HG02840 (cell line): ENCODE data around the gene AIP.
"Not testable (repeated sequence)": the region's sequence is repeated elsewhere in the genome, so short reads cannot be mapped to it uniquely, and the experiment has no call there.

Experiments
- ATAC-seq: cut with Tn5 transposase; IDR thresholded peaks from one replicate; pipeline ENCODE4 v1.9.1; 2021; ENCODE audit warnings: mild to moderate bottlenecking, moderate library complexity, moderate number of reproducible peaks; ENCODE audit not compliant: unreplicated experiment, low FRiP score

AIP gene

GRCh38 chr11:67504950-67505581 is 22.2 kb downstream of the AIP start, which contains the start of gene PITPNM1:
Gene PITPNM1 (minus strand): TSS chr11:67505363. CDS start chr11:67504180, 1,183 bp downstream.
- no peak for ATAC-seq

GRCh38 chr11:67505605-67506396 is 23.0 kb downstream of the AIP start:
- no peak for ATAC-seq

DNA sequence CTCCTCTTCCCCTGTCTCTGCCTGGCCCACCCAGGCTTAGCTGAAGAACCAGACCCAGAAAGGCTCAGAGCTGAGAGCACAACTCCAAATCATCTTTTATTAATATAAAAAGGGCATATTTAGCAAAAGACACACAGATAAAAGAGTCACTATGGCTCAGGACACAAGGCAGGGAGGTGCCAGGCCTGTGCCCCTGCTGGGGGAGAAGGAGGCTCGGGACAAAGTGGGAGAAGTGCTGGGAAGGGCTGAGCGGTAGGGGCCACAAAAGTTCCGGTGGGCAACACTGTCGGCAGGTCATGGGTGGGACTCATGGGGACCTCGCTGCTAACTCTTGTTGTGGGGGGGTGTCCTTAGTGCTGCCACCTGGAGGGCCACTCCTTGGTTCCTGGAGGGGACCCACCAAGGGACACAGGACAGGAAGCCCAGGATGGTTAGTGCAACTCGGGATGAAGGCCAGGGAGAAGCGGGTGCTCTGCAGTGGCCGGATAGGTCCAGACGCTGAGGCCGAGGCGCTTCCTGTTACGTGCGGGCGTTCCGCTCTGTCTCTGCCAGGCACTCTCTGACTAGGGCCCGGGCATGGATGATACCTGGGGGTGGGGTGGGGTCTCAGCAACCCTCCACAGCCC is 23.7 kb downstream of the AIP start:
- ATAC-seq: no peak

DNA sequence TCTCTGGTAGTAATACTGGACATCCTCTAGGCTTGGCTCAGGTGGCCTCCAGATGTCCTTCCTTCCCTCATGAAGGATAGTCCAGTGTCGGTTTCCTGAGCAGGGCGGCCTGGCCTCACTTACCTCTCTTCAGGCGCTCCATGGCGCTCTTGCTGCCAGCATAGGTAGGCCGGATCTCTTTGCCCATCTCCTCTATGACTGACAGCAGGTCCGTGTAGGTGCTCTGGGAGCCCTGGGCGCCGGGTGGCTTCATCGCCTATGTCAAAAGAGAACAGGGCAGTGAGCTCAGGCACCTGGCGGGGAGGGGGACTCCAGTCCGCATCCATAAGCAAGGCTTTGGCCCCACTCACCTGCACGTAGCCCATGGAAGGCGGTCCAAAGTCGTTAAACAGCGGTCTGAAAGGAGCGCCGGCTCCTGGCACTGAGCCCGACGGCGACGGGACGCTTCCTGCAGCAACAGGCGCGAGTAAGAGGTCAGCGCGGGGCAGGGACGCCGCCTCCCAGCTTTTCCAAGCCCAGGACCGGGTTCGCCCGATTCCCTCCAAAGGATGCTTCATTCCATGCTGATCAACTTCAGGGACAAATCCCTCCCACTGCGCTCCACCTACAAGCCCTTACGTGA is 24.5 kb downstream of the AIP start:
- no peak for ATAC-seq

- peak; percentile 66 for ATAC-seq
Measured at GRCh38 chr11:67507864-67508485, 25.1 kb downstream of the AIP start, which contains the start of gene CDK2AP2. Gene CDK2AP2 (minus strand): TSS chr11:67508162. CDS start chr11:67508082, 80 bp downstream.

- peak; percentile 40 for ATAC-seq
Measured at GRCh38 chr11:67508486-67509121, 25.8 kb downstream of the AIP start.

- no peak for ATAC-seq
Measured at GRCh38 chr11:67510023-67510345, 27.2 kb downstream of the AIP start.

GRCh38 chr11:67511558-67511957 is 28.7 kb downstream of the AIP start:
- ATAC-seq: not testable (repeated sequence)

DNA sequence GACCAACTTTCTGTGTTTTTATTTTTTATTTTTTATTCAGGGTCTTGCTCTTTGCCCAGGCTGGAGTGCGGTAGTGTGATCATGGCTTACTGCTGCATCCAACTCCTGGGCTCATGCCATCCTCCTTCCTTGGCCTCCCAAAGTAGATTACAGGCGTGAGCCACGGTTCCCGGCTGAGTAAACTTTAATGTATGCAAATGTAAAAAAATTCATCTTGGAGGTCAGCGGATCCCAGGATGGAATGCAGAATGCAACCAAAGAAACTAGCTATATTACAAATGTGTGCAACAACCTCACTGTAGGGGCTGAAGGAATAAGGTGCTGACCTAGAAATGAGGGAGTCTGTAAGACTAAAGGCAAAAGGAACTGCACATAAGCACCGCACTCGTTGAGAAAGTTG is 31.3 kb downstream of the AIP start:
- no peak for ATAC-seq

DNA sequence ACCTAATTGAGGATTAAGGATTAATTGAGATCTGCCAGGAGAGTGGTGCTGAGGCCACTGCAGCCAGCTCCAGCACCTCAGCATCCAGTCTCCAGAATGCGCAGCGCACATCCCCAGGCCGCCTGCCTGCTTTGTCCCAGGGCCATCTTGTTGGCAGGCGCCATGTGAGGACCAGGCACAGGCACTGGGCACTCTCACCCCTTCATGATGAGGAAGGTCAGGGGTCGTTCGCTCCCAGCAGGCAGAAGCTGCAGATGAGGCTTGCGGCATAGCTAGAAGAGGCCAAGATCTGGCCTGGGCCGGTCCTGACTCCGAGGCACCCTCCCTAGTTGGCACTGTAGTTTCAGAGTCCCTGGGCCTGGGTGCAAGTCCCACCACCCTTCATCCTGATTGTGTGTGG is 34.0 kb downstream of the AIP start:
- ATAC-seq: no peak

DNA sequence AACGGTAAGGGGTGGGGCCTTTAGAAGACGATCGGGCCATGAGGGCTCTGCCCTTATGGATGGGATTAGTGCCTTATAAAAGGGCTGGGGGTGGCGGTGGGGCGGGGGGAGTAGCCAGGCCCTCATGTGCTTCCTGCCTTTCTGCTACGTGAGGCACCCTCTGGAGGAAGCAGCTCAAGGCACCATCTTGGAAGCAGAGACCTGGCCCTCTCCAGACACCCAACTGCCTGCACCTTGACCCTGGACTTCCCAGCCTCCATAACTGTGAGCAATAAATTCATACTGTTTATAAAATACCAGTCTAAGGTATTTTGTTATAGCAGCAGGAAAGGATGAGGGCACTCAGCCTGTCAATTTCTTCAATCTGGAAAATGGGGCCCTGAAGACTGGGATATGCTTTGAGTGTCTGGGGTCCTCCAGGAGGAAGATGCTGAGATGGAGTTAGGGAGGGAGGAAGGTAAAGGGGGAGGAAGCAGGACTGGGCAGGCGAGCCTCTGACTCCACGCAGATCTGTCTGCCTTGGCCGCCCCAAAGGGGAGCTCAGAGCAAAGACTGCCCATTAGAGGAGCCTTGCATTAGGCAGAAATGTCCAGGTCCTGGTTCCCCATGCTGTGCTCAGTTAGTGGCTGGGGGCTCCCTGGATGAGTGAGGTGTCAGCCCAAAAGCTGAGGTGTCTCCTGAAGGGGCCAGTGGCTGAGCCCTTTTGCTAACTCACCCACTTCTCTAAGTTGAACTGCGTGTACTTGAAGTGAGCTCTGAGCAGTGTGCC is 35.1 kb downstream of the AIP start:
- ATAC-seq: no peak

DNA sequence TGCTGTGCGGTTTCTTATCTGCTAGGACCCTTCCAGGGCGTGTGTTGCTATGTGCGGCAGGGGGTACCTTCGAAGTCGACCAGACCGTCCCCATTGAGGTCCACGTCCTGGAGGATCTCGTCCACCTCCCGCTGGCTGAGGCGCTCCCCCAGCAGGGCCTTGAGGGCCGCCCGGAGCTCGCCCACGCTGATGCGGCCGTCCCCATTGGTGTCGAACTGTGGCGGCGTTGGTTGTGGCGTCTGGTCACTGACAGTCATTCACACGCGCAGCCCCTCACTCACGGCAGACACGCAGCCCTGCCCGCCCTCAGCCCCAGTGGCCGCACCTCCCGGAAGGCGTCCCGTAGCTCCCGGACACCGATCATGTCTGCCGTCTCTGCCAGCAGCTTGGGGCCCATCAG is 36.9 kb downstream of the AIP start:
- no peak for ATAC-seq

- no peak for ATAC-seq
Measured at GRCh38 chr11:67520856-67521824, 38.3 kb downstream of the AIP start.

- no peak for ATAC-seq
Measured at GRCh38 chr11:67521924-67522323, 39.1 kb downstream of the AIP start.

- ATAC-seq: no peak
Measured at GRCh38 chr11:67522338-67522737, 39.5 kb downstream of the AIP start.

GRCh38 chr11:67522844-67523555 is 40.2 kb downstream of the AIP start, which contains the start of gene CABP2:
Gene CABP2 (minus strand): TSS chr11:67523446. CDS start chr11:67523326, 120 bp downstream.
- no peak for ATAC-seq
